ENCODE data around the gene PKDCC. TPM values are rescaled to one million over a fixed set of nuclear protein-coding genes. Genes with fewer than 3 reads are reported as not detected.

Gene PKDCC
- total RNA-seq, 1 donor from 2014 or later, result not detected

DNA sequence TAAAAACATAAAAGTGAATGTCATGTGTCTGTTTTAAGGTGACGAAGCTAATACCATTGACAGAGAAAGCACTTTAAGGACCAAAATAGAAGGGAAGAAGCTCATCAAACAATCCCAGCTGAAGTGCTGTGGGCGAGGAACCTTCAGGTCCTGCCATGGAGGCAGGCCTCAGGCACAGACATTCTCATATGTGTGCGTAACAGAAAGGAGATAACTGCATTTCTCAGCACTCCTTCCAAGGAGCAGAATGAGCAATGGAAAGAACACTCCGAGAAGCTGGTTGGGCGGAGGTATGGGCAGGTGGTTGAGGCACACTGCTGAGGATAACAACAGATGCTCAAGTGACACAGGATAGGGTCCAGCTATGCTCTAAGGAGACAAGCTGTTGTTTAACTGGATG is 42.4 kb downstream of the PKDCC start:
- no peak overlapping the region for H3K4me3 Mint-ChIP-seq
- no peak overlapping the region for H3K27ac Mint-ChIP-seq
- peaks cover 7% of the 10 kb centered on the region for H3K4me1 Mint-ChIP-seq
- DNase-seq, result no peak
- H3K27me3 Mint-ChIP-seq, result peaks cover 36% of the 10 kb centered on the region
- H3K9me3 Mint-ChIP-seq, result no peaks in the 10 kb centered on the region
- no peaks in the 10 kb centered on the region for H3K36me3 Mint-ChIP-seq (ENCODE audit: low read depth)
- intact Hi-C loops (cut with micrococcal nuclease), result no loop called here

DNA sequence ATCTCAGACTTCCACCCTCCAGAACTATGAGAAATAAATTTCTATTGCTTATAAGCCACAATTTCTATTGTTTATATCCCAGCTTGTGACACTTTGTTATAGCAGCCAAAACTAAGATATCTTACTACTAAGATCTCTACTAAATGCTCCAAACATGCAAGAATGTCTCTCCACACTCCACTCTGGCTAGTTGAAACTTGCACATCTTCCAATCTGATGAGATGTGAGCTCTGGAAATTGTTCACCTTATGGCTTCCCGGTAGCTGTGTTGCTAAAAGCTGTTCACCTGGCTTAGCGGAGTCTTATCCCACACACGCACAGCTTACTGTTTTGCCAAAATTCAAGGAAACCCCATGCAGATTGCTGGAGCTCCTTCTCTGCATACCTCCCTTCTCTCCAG is 43.9 kb downstream of the PKDCC start:
- Mint-ChIP-seq H3K4me3 (no peak overlapping the region), H3K9me3 (no peaks in the 10 kb centered on the region), H3K4me1 (peaks cover 8% of the 10 kb centered on the region), H3K27ac (no peak overlapping the region), H3K27me3 (peaks cover 34% of the 10 kb centered on the region), H3K36me3 (ENCODE audit: low read depth) (no peaks in the 10 kb centered on the region)
- no peak for DNase-seq
- intact Hi-C loops (cut with micrococcal nuclease), result no loop called here

DNA sequence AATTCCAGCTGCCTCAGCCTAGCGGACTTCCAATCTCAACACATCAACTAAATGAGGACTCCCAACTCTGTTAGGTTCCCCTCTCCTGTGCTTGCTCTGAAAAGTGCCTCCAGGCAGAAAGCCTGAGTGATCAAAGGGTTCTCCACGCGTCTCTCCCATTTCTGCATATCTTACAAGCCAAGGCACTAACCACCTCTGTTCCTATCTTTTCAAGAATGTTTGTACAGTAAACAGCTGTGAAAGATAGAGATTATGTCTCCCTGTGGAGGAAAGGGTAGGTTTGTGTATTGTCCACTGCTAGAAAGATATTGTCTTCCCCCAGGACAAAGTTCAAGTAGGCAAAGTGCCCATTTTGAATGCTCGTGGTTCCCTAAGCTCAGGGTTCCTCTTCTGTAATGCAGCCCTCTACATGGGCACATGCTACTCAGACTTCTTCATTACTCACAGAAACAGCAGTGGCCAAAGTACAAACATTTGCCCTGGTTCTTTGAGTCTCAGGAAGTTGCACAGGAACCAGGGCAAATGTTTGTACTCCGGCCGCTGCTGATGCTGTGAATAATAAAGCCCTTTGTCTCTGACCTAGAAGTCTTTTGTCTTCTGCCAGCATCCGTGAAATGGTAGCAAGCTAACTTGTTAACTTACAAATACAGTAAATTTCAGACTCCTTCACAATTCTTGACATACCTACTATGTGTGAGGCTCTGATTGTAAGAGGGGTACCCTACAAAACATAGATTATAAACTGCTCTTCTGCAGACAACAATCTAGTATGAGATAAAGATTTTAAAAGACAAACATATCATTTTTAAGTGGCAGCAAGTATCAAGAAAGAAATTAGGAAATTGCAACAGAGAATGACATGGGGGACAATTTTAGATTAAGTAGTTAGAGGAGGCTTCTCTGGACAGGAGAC is 44.5 kb downstream of the PKDCC start:
- Mint-ChIP-seq H3K36me3 (ENCODE audit: low read depth) (no peaks in the 10 kb centered on the region), H3K4me3 (no peak overlapping the region), H3K9me3 (no peaks in the 10 kb centered on the region), H3K4me1 (peaks cover 8% of the 10 kb centered on the region), H3K27me3 (peaks cover 33% of the 10 kb centered on the region), H3K27ac (no peak overlapping the region)
- DNase-seq, result no peak
- intact Hi-C loops (cut with micrococcal nuclease), result no loop called here

DNA sequence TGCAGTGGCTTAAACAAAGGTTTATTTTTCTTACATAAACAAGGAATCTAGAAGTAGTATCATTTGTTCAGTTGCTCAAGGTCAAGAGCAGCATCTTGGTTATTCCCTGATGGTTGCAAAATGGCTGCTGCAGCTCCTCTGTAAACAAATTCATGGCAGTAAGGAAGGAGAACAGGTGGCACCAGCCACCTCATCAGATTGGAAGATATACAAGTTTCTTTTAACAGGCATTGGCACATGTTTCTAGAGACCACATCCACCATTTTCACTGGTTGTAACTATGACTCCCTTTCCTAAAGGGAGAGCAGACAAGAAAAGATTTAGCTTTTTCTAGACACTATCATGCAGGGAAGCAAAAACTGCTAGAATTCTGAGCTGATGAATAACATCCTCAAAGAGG is 46.3 kb downstream of the PKDCC start:
- H3K36me3 Mint-ChIP-seq (ENCODE audit: low read depth), result no peaks in the 10 kb centered on the region
- no peak overlapping the region for H3K4me3 Mint-ChIP-seq
- no peak for DNase-seq
- H3K4me1 Mint-ChIP-seq, result peaks cover 20% of the 10 kb centered on the region
- H3K27ac Mint-ChIP-seq, result no peak overlapping the region
- peaks cover 33% of the 10 kb centered on the region for H3K27me3 Mint-ChIP-seq
- H3K9me3 Mint-ChIP-seq, result no peaks in the 10 kb centered on the region
- intact Hi-C loops (cut with micrococcal nuclease), result no loop called here

DNA sequence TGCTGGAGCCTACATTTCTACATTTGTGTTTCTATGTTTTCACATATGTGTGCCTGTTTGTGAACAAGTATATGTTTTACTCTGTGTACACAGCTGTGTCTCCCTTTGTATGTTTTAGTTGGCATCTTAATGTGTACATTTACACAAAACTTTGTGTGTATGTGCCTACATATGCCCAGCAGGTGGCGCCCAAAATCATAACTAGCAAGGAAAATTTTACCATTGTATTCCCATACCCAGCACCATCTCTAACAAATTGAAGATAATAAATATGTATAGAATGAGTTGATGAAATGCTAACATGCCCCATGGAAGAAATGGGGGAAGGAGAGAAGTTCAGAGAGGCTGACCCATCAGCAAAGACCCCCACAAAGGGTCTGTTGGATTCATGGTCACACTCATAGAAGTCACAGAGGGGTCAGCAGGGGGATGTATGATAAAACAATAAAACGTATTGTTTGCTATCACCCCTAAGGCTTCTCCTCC is 48.1 kb downstream of the PKDCC start:
- intact Hi-C loops (cut with micrococcal nuclease), result loop anchor here (1.0 to 2.0 kb wide), 3 partner anchors 100 to 233 kb away; no protein-coding TSS in a partner anchor
- peak; percentile 90 for DNase-seq
- Mint-ChIP-seq H3K27me3 (peaks cover 26% of the 10 kb centered on the region), H3K4me1 (peaks cover 36% of the 10 kb centered on the region), H3K36me3 (ENCODE audit: low read depth) (peaks cover 8% of the 10 kb centered on the region), H3K4me3 (no peak overlapping the region), H3K9me3 (peaks cover 9% of the 10 kb centered on the region), H3K27ac (no peak overlapping the region)

DNA sequence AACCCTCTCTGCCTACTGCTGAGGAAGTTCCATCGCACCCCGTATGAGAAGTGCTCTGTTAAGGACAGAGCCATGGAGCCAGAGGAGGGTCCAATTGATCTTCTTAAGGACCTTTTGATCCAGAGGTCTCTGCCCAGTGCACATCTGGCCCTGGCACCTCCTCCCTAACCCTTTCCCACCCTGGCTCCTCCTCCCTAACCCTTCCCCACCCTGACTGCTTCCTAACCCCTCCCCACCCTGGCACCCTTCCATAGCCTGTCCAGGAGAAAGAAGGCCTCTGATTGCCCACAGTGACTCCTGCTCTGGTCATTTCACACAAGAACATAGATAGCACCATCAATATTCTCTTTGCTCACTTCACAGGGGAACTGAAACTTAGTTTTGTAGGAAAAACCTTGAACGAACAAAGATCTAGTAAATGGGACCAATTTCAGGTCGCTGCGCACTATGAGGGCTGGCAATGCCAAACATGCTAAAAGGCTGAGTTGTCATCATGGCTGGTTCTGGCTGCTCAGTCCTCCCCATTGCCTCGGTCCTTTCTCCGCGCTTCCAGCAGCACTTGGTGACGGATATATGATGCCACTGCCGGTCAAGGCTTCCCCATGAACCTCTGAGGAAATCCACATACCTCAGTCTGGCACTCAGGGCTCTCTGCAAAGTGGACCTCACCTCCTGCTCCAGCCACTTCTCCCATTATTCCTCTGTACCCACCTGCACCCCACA is 49.2 kb downstream of the PKDCC start:
- Mint-ChIP-seq H3K27me3 (peaks cover 20% of the 10 kb centered on the region), H3K4me3 (no peak overlapping the region), H3K9me3 (peaks cover 9% of the 10 kb centered on the region), H3K36me3 (ENCODE audit: low read depth) (peaks cover 8% of the 10 kb centered on the region), H3K27ac (no peak overlapping the region), H3K4me1 (peaks cover 41% of the 10 kb centered on the region)
- intact Hi-C loops (cut with micrococcal nuclease), result loop anchor here (1.0 to 2.0 kb wide), 3 partner anchors 99 to 232 kb away; no protein-coding TSS in a partner anchor
- no peak for DNase-seq

DNA sequence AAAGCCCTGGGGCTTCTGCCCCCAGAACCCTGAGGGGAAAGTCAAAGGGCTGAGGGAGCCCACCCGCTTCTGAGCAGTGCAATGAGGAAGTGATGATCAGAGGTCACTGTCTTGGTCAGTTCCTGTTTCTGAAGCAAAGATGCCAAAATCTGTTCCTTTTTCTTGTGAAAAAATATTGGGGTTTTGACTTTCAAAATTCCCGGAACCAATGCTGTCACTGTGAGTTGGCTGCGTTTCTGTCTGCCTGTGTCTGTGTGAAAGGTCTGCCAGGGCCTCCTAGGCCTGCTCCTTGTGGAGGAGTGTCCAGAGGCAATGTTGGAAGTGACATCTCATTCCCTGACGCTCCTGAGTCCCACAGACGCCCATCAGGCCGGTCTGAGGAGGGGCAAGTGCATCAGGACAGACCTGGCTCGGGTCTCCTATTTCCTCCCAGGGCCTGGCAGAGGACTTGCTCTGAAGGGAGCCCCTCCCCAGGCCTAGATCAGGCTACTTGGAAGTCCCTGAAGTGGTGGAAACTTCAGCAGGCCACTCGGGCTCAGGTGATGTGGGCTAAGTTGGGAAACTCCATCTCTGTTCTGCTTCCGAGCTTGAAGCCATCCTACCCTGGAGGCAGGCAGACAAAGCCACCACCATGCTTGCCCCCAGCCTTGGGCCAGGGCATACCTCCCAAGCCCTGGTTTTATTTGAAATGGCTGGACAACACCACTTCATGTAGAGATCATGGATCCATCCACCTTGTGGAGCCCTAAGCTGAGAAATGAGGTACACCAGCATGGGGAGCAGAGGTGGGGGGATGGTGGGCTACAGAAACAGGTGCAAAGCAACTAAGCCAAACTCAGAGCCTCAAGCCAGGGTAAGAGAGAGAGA is 51.0 kb downstream of the PKDCC start:
- Mint-ChIP-seq H3K27ac (peak overlapping the region; percentile 30), H3K9me3 (peaks cover 9% of the 10 kb centered on the region), H3K4me3 (no peak overlapping the region), H3K4me1 (peaks cover 51% of the 10 kb centered on the region), H3K36me3 (ENCODE audit: low read depth) (peaks cover 8% of the 10 kb centered on the region), H3K27me3 (peaks cover 9% of the 10 kb centered on the region)
- no peak for DNase-seq
- intact Hi-C loops (cut with micrococcal nuclease), result no loop called here

DNA sequence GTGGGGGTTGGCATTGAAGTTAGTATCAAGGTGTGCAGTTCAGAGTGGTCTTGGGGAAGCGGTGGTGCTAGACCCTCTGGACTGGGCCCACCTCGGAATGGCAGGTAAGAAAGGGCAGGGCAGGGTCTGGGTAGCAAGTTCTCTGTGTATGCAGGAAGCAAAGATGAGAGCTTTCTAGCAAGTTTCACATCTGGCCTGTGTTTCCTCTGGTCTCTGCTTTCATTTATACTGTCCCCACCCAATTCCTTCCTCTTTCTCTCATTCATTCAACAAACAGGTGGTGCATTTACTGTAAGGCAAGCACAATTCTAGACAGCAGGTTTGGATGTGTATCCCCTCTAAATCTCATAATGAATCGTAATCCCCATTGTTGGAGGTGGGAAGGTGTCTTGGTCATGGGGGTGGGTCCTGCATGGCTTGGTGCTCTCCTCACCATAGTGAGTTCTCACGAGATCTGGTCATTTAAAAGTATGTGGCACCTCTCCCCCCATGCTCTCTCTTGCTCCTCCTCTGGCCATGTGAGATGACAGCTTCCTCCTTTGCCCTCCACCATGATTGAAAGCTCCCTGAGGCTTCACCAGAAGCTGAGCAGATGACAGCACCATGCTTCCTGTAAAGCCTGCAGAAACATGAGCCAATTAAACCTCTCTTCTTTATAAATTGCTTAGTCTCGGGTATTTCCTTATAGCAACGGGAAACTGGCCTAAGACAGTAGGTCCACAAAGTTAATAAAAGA is 51.8 kb downstream of the PKDCC start:
- Mint-ChIP-seq H3K36me3 (ENCODE audit: low read depth) (peaks cover 9% of the 10 kb centered on the region), H3K4me1 (peaks cover 58% of the 10 kb centered on the region), H3K27ac (peak overlapping the region; percentile 30), H3K27me3 (peaks cover 2% of the 10 kb centered on the region), H3K9me3 (peaks cover 9% of the 10 kb centered on the region), H3K4me3 (peak overlapping the region; percentile 27)
- intact Hi-C loops (cut with micrococcal nuclease), result loop anchor here (5.0 kb wide), 1 partner anchor 393 kb away; the partner anchor contains the start of gene KCNG3
- peak; percentile 72 for DNase-seq

DNA sequence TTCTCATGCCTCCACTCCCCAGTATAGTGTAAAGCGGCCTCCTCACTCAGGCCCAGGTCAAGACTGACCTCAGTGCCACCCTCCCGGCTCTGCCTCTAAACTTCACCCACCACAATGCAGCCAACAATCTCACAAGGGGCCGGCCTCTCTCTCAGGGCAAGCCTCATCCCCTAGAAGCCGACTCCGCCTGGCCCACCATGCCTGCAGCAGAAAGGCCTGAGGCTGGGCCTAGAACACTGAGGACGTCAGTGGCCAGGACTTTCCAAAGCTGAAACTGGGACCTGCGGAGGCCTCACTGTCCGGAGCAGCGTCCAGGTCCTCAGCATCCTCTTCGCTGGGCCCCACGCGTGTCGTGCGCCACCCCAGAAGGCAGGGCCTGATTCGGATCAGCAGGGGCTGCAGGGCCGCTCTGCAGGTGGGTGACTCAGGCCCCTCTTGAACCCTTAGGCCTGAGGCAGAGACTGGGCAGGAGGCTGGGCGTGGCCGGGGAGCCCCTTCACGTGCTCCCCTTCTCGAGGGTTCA is 52.9 kb downstream of the PKDCC start:
- H3K36me3 Mint-ChIP-seq (ENCODE audit: low read depth), result peaks cover 9% of the 10 kb centered on the region
- DNase-seq, result no peak
- intact Hi-C loops (cut with micrococcal nuclease), result loop anchor here (5.0 kb wide), 1 partner anchor 392 kb away; the partner anchor contains the start of gene KCNG3
- H3K27ac Mint-ChIP-seq, result peak overlapping the region; percentile 21
- peaks cover 60% of the 10 kb centered on the region for H3K4me1 Mint-ChIP-seq
- peak overlapping the region; percentile 27 for H3K4me3 Mint-ChIP-seq
- H3K27me3 Mint-ChIP-seq, result no peaks in the 10 kb centered on the region
- peaks cover 9% of the 10 kb centered on the region for H3K9me3 Mint-ChIP-seq

DNA sequence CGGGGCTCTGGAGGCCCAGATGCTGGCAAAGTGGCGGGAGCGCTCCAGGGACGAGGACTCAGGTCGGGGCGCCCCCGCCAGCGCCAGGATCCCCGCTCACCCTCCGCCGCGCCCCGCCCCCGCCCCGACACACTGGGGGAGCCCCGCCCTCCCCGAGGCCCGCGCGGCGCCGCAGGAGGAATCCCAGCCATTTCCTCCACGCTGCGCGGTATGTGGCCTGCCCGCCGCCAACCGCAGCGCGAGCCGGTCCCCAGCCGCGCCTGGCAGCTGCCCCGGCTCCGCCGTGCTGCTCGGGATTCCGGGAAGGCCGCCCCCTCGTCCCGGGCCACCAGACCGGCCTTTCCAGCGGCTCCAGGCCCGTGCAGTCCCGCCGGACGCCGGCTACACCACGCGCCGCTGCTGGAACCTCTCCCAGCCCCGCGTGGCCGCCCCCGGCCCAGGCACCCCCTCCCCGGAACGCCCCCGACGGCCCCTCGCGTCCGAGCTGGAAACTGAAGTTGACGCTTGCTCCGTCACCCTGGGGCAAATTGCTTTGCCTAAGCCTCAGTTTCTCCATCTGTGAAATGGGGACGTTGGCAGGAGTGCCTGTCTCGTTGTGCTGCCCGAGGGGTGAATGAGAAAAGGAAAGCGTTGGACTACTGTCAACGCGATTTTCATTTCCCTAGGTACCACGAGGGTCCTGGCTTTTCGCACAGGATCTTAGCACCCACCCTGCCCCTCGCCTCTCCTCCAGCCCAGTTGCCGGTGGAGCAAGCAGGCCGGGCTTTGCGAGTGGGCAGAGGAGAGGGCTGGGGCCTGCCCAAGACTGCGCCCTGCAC is 53.6 kb downstream of the PKDCC start:
- Mint-ChIP-seq H3K36me3 (ENCODE audit: low read depth) (peaks cover 9% of the 10 kb centered on the region), H3K4me3 (peak overlapping the region; percentile 74), H3K27me3 (no peaks in the 10 kb centered on the region), H3K27ac (peak overlapping the region; percentile 93), H3K9me3 (peaks cover 9% of the 10 kb centered on the region), H3K4me1 (peaks cover 57% of the 10 kb centered on the region)
- intact Hi-C loops (cut with micrococcal nuclease), result loop anchor here (1.0 to 5.0 kb wide), 5 partner anchors 23 to 391 kb away; partner anchors contain the start of genes COX7A2L, EML4 and KCNG3
- DNase-seq, result peak; percentile 86

DNA sequence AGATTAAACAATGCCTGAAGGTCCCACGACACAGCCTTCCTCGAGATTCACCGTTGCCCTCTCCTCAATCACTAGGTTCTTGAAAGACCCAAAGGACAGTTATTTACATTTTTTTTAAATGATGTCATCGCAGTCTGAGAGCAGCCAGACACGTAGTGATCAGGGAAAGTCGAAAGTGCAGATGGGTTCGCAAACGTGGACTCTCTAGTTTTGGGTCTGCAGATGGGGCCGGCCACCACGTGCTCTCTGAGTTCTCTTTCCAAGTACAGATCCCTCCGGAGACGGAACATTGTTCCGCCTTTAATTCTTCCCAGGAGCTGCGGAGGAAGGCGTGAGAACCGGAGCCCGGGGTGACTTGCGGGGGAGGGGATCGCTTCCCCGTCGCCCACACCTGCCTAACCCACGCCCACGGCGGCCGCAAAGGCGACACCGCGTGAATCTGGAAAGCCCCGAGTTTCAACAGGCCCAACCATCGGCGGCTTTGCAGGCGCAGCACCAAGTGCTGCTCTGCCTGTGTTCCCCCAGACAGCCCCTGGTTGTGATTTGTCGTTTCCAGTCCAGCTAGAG is 54.3 kb downstream of the PKDCC start:
- intact Hi-C loops (cut with micrococcal nuclease), result loop anchor here (1.0 to 5.0 kb wide), 5 partner anchors 22 to 390 kb away; partner anchors contain the start of genes COX7A2L, EML4 and KCNG3
- peak; percentile 98 for DNase-seq
- Mint-ChIP-seq H3K27ac (peak overlapping the region; percentile 93), H3K4me1 (peaks cover 57% of the 10 kb centered on the region), H3K9me3 (peaks cover 9% of the 10 kb centered on the region), H3K4me3 (peak overlapping the region; percentile 74), H3K27me3 (no peaks in the 10 kb centered on the region), H3K36me3 (ENCODE audit: low read depth) (peaks cover 9% of the 10 kb centered on the region)
